HG03025 (cell line): ENCODE measurements around the gene TMEM120B.
"Not testable (repeated sequence)": the region's sequence is repeated elsewhere in the genome, so short reads cannot be mapped to it uniquely, and the experiment has no call there.

Experiments
- ATAC-seq: cut with Tn5 transposase; IDR thresholded peaks from one replicate; pipeline ENCODE4 v1.9.1; 2021; ENCODE audit warnings: mild to moderate bottlenecking, moderate library complexity; ENCODE audit not compliant: unreplicated experiment, low FRiP score

TMEM120B gene

DNA sequence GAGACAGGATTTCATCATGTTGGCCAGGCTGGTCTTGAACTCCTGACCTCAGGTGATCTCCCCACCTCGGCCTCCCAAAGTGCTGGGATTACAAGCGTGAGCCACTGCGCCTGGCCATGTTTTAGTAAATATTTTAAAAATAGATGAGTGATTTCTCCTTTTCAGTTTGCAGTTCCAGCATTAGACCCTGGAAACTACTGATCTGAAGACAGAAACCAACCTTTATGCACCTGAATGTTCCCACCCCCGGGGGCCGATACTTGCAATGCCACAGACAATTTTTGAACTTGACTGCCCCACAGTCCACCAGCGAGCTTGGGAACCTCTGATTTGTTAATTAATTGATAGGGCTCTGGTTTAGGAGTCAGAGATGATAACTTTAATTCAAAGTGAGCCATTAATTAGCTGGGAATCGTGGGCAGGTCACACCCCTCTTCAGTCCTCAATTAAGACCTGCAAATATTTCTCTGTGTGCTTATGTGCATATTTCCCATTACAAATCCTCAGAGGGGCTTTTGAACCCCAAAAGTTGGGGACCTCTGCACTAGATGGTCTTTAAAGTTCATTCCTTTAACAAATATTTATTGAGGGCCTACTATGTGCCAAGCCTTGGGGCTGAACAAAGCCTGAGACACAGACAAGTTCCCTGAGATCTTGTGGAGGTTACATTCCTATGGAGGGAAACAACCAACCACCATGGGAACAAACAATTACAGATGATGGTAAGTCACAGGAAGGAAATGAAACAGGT, 4.1 kb upstream of the TMEM120B start:
- no peak for ATAC-seq

DNA sequence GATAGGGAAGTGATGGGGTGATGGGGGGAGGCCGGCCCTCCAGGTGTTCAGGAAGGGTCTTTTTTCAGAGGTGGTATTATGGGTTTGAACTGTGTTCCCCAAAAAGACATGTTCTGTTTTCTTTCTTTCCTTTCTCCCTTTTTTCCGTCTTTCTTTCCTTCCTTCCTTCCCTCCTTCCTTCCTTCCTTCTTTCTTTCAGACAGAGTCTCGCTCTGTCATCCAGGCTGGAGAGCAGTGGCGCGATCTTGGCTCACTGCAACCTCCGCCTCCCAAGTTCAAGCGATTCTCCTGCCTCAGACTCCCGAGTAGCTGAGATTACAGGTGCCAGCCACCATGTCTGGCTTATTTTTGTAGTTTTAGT, 3.5 kb upstream of the TMEM120B start:
- not testable (repeated sequence) for ATAC-seq

DNA sequence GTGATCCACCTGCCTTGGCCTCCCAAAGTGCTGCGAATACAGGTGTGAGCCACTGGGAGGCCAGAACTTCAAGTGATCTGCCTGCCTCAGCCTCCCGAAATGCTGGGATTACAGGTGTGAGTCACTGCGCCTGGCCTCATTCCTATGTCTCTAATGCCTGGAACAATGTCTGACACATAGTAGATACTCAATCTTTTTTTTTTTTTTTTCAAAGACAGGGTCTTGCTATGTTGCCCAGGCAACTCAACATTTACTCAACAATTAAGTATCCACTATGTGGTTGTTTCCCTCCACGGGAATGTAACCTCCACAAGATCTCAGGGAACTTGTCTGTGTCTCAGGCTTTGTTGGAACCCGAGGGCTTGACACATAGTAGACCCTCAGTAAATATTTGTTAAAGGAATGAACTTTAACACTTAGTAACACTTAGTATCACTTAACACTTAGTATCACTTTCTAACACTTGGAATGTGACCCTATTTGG, 3.0 kb upstream of the TMEM120B start:
- ATAC-seq = no peak

DNA sequence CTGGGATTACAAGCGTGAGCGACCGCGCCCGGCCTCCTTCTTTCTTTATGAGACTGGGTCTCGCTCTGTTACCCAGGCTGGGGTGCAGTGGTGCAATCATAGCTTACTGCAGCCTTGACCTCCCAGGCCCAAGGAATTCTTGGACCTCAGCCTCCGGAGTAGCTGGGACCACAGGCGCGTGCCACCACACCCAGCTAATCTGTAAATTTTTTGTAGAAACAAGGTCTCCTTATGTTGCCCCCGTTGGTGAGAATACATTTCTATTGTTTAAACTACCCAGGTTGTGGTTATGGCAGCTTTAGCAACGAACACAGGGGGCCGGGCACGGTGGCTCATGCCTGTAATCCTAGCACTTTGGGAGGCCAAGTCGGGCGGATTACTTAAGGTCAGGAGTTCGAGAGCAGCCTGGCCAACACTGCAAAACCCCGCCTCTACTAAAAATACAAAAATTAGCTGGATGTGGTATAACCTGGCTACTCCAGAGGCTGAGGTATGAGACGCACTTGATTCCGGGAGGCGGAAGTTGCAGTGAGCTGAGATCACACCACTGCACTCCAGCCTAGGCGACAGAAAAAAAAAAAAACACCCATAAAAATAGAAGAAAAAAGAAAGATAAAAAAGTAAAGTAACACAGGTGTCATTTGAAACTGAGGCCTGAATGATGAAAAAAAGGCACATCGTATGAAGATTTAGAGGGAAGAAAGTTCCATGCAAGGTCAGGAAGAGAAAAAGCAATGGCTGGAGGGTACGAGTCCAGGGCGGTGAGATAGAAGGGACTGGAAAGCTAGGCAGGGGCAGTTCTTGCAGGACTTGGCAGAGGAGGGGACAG, 977 bp upstream of the TMEM120B start:
- ATAC-seq = no peak

DNA sequence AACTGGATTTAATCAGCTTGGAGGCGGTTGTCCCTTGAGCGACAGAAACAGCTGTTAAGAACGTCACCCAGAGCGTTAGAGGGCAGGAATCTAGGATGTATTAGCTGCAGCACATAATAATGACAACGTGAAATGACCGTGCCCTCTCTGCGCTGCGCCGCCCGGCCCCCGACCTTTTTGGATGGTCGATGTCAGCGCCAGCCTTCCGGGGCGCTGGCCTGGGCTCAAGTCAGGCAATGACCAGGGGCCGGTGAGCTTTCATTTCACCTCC, 427 bp upstream of the TMEM120B start:
- ATAC-seq = peak; percentile 20

DNA sequence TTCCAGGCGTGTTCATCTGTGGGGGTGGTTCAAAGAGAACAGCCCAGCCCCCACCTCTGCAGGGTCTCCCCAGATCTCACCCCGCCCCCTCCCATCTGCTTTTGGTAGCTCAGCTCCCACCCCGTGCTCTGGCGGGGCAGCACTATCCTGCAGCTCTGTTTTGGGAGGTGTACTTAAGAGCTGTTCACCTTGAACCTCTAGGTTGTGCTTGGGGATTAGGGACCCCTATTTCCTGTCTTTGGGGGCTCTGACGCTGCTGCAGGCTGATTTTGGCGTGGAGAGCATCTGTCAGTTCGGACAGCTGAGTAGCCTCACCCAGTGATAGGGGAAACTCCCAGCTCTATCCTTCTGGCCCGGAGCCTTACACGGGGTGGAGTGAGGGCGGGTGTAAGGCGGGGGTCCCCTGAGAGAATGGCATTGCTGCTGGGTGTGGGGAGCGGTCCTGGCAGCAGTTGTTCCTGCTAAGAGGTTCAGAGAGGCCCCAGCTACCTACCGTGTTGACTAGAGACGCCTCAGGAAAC, 765 bp downstream of the TMEM120B start:
- ATAC-seq = peak; percentile 14

DNA sequence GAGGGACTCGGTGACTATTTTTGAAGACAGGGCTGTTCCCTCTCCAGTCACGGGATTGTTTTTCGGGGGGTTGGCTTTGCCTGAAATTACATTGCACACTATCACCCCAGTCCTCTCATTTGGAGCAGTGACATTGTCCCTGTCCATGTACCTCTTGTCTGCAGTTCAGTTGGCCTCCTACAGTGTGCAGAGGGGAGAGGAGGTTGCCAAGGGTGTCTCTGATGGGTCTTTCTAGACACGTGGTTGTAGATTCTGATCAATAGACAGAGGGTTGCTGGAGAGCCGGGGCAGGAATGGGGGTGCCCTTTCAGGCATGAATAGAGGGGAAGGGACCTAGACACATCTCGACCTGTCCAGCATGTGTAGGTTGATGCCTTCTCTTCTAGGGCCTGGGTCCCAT, 1.2 kb downstream of the TMEM120B start:
- no peak for ATAC-seq

DNA sequence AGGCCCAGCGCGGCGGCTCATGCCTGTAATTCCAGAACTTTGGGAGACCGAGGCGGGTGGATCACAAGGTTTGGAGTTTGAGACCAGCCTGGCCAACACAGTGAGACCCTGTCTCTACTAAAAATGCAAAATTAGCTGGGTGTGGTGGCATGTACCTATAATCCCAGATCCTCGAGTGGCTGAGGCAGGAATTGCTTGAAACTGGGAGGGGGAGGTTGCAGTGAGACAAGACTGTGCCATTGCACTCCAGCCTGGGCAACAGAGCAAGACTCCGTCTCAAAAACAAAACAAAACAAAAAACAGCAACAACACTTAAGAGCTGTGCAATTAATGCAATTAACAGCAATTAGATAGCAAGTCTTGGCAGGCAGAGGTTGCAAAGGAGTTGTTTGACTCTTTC, 2.5 kb downstream of the TMEM120B start:
- not testable (repeated sequence) for ATAC-seq

DNA sequence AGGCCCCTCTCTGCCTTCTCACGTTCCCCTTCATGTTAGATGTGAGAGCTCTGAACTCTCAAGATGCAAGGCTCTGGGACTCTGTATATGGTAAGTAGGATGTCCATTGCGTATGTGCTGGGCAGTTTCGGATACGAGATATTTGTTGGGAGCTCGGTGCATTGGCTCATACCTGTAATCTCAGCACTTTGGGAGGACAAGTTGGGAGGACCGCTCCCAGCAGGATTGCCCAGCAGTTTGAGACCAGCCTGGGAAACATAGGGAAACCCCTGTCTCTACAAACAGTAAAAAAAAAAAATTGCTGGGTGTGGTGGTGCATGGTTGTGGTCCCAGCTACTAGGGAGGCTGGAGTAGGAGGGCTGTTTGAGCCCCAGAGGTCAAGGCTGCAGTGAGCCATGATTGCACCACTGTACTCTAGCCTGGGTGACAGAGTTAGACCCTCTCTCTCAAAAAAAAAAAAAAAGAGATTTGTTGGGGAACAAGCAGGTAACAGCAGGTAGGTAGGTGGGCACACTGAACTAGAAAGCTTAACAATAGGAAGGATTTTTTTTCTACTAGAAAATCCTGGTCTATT, 3.4 kb downstream of the TMEM120B start:
- ATAC-seq = no peak

DNA sequence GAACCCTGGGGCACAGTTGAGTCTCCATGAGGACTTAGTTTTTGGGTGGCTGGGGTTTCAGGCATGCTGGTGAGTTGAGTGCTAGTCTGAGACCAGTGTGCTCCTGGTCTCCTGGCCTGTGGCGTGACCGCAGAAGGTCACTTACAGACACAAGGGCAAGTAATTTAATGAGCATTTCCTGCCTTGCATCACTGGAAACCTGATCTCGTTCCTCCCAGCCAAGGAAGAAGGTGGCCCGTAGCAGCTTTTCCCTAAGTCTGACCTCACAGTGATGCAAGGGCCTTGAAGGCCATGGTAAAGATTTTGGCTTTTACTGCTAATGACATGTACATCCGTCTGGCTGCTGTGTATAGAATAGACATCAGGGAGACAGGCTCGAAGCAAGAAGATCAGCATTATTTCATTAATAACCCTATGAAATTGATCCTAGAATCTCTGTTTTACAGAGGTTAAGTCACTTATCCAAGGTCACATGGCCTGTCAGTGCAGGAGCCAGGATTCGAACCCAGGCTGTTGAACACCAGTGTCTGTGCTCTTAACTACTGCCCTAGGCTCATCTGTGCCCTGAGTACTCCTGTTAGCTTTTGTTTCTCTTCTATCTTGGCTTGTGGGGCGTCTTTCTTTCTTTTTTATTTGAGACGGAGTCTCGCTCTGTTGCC, 4.6 kb downstream of the TMEM120B start:
- ATAC-seq = no peak

DNA sequence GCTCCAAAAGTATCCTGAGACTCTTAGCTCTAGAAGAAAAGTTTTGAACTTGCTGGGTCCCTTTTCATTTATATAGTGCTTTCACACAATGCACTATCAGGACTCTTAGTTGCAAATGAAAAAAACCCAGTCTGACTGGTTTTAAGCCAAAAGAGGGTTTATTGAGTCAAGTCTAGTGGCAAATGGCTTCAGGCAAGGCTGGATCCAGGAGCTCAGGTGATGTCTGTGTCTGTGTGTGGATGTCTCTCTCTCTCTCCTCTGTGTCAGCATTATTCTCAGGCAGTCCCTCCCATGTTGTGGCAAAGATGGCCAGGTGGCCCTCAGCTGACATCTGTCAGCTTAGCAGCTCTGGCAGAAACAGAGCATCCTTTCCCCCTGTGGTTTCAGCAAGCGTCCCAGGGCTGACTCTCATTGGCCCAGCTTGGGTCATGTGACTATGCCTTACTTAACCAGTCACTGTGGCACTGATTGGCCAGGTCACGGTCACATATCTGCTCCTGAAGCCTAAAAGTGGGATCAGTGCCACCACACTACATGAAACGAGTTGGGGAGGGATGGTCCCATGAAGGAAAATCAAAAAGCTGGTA, 6.2 kb downstream of the TMEM120B start:
- ATAC-seq = no peak

DNA sequence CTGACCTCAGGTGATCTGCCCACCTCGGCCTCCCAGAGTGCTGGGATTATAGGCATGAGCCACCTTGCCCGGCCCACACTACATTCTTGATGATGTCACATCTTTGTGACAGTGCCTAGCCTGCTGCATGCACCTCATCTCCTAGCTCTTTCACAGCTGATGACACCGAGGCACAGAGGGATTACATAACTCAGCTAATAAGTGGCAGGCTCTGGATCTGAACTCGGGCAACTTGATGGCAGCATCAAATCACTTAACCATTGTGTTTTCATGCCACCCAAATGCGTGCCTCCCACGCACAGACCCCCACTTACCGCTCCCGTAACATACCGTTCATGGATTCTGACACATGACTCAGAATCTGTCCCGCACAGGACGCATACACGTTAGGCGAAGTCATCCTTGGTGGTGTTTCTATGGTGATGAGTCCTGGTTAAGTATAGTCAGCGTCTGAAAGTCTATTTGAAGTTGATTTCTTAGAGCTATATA, 7.4 kb downstream of the TMEM120B start:
- no peak for ATAC-seq

DNA sequence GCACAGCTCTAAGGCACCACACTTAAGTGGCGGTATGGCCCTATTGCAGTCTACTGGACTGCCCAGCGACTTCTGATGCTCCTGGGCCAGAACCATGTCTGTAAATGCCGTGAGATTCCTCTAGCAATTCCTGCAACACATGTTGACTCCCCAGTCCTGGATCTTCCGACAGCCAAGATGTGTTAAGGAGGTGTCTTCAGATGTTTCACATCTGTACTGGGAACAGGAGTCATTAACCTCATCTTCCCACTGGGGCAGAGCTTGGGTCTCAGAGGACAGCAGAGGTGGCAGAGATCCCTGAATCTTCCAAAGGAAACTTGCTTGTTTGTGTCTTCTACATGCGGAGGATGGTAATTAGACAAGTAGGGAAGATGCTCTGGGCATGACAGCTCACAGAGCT, 8.2 kb downstream of the TMEM120B start:
- no peak for ATAC-seq

DNA sequence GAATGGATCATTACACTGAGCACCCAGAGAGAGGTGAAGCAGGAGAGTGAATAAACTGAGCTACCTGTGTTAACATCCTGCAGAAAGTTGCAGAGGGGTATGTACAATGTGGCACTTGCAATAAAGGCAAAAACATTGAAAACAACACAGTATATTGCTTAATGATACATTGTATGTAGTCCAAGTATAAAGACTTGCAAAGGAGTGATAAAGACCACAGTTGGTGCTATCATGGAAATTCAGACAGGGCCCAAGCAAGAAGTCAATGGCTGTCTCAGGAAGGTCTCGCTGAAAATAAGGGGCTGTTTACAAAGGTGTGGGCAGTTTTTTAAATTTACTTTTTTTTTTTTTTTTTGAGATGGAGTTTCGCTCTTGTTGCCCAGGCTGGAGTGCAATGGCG, 10.0 kb downstream of the TMEM120B start:
- ATAC-seq = no peak

DNA sequence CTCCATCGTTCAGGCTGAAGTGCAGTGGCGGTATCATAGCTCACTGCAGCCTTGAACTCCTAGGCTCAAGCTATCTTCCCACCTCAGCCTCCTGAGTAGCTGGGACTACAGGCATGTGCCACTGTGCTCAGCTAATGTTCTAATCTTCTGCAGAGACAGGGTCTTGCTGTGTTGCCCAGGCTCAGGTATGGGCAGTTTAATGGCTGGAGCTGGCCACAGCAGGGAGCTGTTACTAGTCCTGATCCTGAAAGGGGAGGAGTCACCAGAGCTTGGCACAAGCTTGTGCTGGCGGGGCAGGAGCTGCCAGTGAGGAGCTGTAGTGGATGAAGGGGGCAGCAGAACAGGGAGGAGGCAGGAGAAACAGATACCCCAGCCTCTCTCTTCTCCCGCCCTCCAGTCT, 10.6 kb downstream of the TMEM120B start:
- ATAC-seq = no peak

DNA sequence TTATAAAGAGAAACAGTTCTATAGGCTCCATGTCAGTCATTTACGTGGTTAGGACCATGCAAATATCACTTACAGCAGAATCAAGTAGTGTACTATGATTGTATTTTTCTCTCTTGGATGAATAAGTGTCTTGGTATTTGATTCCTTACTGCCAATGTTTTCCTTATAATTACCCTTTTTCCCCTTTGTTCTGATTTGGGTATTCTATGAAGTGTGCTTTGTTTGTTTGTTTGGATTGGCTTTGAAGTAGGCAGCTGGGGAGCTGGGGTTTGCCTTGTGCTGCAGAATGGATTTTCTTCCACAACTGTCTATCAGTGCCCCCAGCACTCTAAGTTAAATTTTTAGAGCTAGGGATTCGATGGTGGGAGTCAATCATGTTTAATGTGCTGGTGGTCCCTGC, 12.4 kb downstream of the TMEM120B start:
- ATAC-seq = no peak

DNA sequence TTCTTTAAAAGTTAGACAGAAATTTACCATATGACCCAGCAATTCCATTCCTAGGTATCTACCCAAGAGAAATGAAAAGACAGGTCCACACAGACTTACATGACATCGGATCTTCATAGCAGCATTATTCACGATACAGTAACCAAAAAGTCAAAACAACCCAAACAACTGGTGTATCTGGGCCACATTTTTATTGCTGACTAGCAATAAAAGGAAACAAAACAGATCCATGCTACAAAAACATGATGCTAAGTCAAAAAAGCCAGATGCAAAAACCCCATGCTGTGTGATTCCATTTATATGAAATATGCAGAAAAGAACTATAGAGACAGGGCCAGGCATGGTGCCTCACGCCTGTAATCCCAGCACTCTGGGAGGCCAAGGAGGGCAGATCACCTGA, 12.9 kb downstream of the TMEM120B start:
- ATAC-seq = no peak

DNA sequence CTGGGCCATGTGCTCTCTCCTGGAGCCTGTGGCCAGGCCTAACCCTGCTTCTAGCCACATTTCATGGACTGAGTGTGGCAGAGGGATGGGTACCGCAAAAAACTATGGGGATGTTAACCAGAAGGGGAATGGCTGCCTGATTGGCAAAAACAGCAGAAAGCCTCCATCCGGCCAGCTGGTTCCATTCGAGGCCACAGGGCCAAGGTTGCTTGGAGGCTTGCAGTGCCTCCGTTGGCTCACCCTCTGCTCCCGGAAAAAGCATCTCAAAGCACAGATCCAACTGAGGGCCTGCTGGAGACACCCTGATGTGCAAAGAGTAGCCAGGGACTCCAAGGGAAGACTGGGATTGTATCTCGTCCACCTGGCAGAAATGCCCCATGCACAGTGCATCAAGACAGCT, 16.5 kb downstream of the TMEM120B start:
- ATAC-seq = no peak

DNA sequence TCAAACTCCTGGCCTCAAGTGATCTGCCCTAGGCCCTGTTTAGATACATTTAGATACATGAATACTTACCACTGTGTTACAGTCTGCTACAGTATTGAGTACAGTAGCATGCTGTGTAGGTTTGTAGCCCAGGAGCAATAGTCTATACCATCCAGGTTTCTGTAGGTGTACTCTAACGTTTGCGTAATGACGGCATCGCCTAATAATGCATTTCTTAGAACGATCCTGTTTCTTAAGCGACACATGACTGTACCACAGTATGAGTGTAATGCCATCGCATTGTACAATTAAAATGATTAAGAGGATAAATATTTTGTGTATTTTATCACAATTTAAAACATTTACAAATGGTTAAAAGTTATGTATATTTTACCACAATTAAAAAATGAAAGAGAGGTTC, 18.9 kb downstream of the TMEM120B start:
- ATAC-seq = no peak

DNA sequence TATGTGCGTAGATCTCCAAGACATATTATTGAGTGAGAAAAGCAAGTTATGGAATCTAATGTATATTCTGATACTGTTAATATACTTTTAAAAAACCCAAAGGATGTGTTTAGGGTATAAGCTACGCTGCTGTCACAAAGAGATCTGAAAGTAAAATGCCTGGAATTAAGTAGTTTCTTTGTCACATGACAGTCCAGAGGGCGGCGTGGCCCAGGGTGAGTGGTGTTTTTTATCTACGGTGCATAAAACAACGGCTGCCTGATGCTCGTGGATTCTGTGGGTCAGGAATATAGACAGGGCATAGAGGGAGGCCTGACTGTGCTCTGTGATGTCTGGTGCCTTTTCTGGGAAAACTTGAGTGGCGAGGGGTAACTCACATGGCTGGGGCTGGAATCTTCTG, 21.3 kb downstream of the TMEM120B start:
- ATAC-seq = no peak
